Measurements from ENCODE around the gene SLC6A5. TPM values are rescaled to one million over a fixed set of nuclear protein-coding genes. Genes with fewer than 3 reads are reported as not detected.
A peak's percentile ranks its signal among the peaks of the same experiment; 100 is the strongest.

SLC6A5 gene
- total RNA-seq, 1 donor from 2014 or later = not detected

DNA sequence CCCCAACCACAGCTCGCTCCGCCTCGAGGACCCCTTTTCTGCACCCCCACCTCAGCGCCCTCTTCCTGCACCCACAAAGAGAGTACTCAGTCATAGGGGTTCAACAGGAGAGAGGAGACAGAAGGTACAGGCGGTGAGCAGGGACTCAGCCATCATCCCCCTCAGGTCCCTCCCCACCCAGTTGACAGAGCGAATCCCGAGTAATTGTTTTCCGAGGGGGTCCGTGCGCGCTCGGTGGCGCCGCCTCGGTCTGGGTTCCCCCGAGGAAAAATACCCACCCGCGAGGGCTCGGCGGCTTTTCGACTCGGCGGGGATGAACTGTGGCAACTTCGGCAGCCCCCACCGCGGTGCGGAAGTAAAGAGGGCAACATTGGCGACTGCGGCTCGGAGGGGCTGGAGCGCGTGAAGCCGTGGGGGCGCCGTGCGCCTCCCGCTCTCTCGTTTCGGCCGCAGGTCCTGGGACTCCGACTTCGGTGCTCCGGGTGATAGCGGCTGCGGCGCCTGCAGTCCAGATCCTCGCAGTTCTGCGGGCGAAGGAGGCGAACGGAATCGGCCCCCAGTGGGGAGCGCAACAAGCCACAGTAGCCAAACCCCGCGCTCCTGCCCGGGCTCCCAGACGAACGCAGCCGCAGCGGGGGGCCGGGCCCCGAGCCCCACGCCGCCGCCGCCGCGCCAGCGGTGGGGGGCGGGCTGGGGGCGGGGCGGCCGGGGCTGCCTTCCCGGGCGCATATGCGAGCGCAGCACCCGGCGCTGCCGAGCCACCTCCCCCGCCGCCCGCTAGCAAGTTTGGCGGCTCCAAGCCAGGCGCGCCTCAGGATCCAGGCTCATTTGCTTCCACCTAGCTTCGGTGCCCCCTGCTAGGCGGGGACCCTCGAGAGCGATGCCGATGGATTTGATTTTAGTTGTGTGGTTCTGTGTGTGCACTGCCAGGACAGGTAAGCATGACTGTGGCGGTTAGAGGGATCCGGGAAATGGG is 69.7 kb downstream of the SLC6A5 start, which contains the start of gene NELL1:
Gene NELL1 (plus strand): TSS at position 743 of the 976 bp plus-strand sequence.
- Histone ChIP-seq H3K4me1 (no peaks in the 10 kb centered on the region), H3K27ac (no peak within 1 kb of the TSS), H3K36me3 (no peaks in the 10 kb centered on the region), H3K27me3 (no peaks in the 10 kb centered on the region), H3K4me3 (peak within 1 kb of the TSS in 1 of 2 donors; percentile 31), H3K9me3 (no peaks in the 10 kb centered on the region)
- TF ChIP-seq, protein P1, sequence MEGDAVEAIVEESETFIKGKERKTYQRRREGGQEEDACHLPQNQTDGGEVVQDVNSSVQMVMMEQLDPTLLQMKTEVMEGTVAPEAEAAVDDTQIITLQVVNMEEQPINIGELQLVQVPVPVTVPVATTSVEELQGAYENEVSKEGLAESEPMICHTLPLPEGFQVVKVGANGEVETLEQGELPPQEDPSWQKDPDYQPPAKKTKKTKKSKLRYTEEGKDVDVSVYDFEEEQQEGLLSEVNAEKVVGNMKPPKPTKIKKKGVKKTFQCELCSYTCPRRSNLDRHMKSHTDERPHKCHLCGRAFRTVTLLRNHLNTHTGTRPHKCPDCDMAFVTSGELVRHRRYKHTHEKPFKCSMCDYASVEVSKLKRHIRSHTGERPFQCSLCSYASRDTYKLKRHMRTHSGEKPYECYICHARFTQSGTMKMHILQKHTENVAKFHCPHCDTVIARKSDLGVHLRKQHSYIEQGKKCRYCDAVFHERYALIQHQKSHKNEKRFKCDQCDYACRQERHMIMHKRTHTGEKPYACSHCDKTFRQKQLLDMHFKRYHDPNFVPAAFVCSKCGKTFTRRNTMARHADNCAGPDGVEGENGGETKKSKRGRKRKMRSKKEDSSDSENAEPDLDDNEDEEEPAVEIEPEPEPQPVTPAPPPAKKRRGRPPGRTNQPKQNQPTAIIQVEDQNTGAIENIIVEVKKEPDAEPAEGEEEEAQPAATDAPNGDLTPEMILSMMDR (IDR thresholded peaks at IDR 0.05) = no peak
- DNase-seq (ENCODE audit: low spot score in 2 of 2) = no peak
- intact Hi-C loops (cut with DNase I) = no loop called here

DNA sequence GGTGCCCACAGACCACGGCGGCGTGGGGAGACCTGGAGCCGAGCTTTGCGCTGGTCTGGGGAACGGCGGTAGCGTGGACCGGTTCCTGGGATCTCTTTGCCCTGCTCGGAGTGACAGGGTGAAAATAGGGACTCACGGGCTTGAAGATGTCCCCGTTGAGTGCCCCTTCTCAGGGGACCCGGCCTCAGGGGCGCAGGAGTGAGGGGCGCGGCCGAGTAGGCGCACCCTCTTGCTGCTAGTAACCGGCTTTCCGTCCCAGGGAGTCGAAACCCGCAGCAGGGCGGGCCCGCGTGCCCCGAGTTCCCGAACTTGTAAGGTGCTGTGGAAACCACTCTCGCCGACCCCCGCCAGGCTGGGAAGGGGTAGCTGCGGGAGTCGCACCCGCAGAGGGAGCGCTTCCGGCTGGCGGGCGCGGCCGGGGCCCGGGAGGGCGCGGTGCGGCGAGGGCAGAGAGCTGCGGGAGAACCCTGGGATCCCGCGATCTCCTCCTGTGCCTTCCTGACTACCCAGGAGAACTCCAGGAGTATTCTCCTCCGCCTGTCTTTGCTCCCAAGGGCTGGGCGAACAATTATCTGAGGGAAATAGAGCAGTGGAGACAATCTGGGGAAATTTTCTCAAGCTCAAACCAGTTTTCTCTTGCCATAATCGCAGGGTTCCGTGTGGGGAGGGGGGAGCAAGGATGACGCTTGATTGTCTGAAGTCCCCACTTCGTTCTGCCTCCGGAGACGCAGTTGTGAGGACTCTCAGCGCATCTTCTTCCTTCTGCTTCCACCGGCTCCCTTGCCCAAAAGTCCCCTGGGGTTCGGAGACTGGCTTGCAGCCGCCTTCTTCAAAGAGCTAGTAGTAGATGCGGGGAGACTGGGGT is 70.6 kb downstream of the SLC6A5 start:
- DNase-seq (ENCODE audit: low spot score in 2 of 2) = no peak
- TF ChIP-seq, protein P1 (IDR thresholded peaks at IDR 0.05) = no peak
- intact Hi-C loops (cut with DNase I) = no loop called here
- Histone ChIP-seq H3K27ac (no peak overlapping the region), H3K27me3 (no peaks in the 10 kb centered on the region), H3K9me3 (no peaks in the 10 kb centered on the region), H3K36me3 (no peaks in the 10 kb centered on the region), H3K4me3 (no peak overlapping the region), H3K4me1 (no peaks in the 10 kb centered on the region)

DNA sequence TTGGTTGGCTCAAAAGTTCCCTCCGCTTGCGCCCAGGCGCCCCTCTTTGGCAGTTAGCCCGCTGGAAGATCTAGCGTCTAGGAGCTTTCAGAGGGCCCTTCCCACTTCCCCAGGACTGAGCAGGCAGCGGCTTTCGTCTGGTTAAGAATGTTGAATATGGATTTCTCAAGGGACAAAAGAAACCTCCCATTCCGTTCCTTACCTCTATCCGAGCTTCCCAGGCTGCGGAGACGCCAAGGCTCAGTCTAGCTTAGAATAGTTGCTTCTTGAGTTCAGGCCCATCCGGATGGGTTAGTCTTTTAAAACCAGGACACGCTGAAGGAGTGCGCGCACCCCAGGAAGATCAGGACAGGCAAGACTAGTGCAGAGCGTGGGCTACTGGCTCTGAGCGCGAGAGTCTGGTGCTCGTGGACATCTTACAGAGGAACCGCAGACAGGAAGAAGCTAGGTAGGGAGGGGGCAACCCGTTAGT is 71.6 kb downstream of the SLC6A5 start:
- Histone ChIP-seq H3K4me1 (no peaks in the 10 kb centered on the region), H3K4me3 (no peak overlapping the region), H3K27ac (no peak overlapping the region), H3K27me3 (no peaks in the 10 kb centered on the region), H3K9me3 (no peaks in the 10 kb centered on the region), H3K36me3 (no peaks in the 10 kb centered on the region)
- TF ChIP-seq, protein P1 (IDR thresholded peaks at IDR 0.05) = no peak
- intact Hi-C loops (cut with DNase I) = no loop called here
- DNase-seq (ENCODE audit: low spot score in 2 of 2) = no peak

DNA sequence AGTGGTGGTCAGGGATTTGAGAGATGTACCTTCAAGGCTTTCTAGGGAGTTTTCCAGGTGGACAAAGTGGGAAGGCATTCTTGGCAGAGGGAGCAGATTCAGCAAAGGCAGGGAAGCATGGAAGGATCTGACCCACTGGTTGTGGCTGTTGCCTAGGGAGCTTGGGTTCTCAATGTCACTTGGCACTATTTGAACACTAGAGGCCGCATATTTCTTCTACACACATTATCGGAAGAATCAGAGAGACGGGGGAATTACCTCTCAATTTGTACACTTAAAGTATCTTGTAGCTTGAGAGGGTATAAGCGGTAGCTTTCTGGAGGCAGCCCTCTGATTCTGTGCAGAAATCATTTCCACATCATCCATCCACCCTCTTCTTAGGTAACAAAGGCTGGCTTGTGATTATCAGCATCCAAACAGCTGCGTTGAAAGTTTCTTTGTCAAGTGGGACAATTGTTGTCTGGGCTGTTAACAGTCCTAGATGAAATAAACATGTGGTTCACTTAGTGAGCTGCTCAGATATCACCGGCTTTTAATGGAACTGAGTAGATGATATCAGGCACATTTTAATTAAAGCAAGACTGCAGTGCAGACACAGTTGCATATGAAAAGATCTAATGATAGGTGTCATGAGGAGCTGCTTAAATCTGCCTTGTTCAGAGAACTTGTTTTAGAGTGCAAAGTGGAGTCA is 72.6 kb downstream of the SLC6A5 start:
- Histone ChIP-seq H3K27ac (no peak overlapping the region), H3K36me3 (no peaks in the 10 kb centered on the region), H3K4me3 (no peak overlapping the region), H3K4me1 (no peaks in the 10 kb centered on the region), H3K9me3 (no peaks in the 10 kb centered on the region), H3K27me3 (no peaks in the 10 kb centered on the region)
- intact Hi-C loops (cut with DNase I) = no loop called here
- DNase-seq (ENCODE audit: low spot score in 2 of 2) = no peak
- TF ChIP-seq, protein P1 (IDR thresholded peaks at IDR 0.05) = no peak

DNA sequence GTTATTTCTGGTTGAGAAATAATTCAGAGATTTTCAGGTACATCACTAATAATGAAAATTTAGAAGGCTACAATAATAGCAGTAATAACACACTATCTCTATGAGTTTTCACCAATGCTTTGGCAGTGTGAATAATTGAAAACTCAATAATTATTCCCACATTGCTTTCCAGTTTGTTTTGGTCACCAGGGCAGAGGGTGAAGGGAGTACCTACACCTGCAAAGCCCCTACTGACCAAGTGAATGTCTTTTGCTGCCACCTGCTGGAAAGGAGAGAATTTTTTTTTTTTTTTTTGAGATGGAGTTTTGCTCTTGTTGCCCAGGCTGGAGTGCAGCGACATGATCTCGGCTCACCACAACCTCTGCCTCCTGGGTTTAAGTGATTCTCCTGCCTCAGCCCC is 73.2 kb downstream of the SLC6A5 start:
- no peak overlapping the region for H3K27ac ChIP-seq
- no peaks in the 10 kb centered on the region for H3K27me3 ChIP-seq
- no peaks in the 10 kb centered on the region for H3K9me3 ChIP-seq
- intact Hi-C loops (cut with DNase I) = no loop called here
- DNase-seq (ENCODE audit: low spot score in 2 of 2) = no peak
- TF ChIP-seq, protein P1 (IDR thresholded peaks at IDR 0.05) = no peak
- no peaks in the 10 kb centered on the region for H3K36me3 ChIP-seq
- no peaks in the 10 kb centered on the region for H3K4me1 ChIP-seq
- no peak overlapping the region for H3K4me3 ChIP-seq
